CD14-positive monocyte (primary cell): Measurements from ENCODE around the gene WIPI1. TPM values are rescaled to one million over a fixed set of nuclear protein-coding genes. Genes with fewer than 3 reads are reported as not detected.

Experiments
- DNase-seq, 3 donors: peaks; one replicate each; pipeline ENCODE4 v3.0.0-alpha.2; 2011 to 2022
- H2AFZ ChIP-seq: 2 replicates; pipeline ENCODE4 v1.6.0; 2012; ENCODE audit warnings: mild to moderate bottlenecking, low read depth, low read length, inconsistent platforms; ENCODE audit not compliant: insufficient read depth, poor library complexity, severe bottlenecking
- H3K27ac ChIP-seq, 2 donors: 1 replicate in 1 of 2; 2 replicates in 1 of 2; pipeline ENCODE4 v1.5.1; 2012 to 2013; ENCODE audit warnings: low read length in 2 of 2, control low read depth in 1 of 2, inconsistent platforms in 1 of 2, low read depth in 1 of 2, mild to moderate bottlenecking in 1 of 2
- H3K27me3 ChIP-seq, 2 donors: one replicate each; pipeline versions ENCODE4 v1.6.0 to v1.6.1; 2011 to 2013; ENCODE audit warnings: low read length in 2 of 2; ENCODE audit not compliant: control insufficient read depth in 2 of 2, insufficient read depth in 2 of 2
- H3K36me3 ChIP-seq, 2 donors: replicated peaks in 1 of 2; 1 replicate in 1 of 2; 2 replicates in 1 of 2; pipeline versions ENCODE4 v1.5.1 to v1.6.1; 2012 to 2013; ENCODE audit warnings: low read length in 2 of 2, control low read depth in 1 of 2, inconsistent platforms in 1 of 2, mild to moderate bottlenecking in 1 of 2; ENCODE audit not compliant: insufficient read depth in 2 of 2, control insufficient read depth in 1 of 2
- H3K4me1 ChIP-seq, 2 donors: 1 replicate in 1 of 2; 2 replicates in 1 of 2; pipeline versions ENCODE4 v1.5.1 to v1.6.1; 2012 to 2013; ENCODE audit warnings: low read length in 2 of 2, control low read depth in 1 of 2, inconsistent platforms in 1 of 2, mild to moderate bottlenecking in 1 of 2, moderate library complexity in 1 of 2; ENCODE audit not compliant: insufficient read depth in 2 of 2, control insufficient read depth in 1 of 2
- H3K4me2 ChIP-seq: replicated peaks from 2 replicates; pipeline ENCODE3; 2012; ENCODE audit warnings: low read length, moderate library complexity, mild to moderate bottlenecking; ENCODE audit not compliant: poor library complexity, severe bottlenecking; ENCODE audit errors: extremely low read depth
- H3K4me3 ChIP-seq, 3 experiments: fragments of 200-600 bp in 1 of 3; sonication (generic) in 1 of 3; replicated peaks in 1 of 3; 1 replicate in 2 of 3; 2 replicates in 1 of 3; pipeline ENCODE4 v1.5.1; 2011 to 2013; ENCODE audit warnings: low read length in 3 of 3, mild to moderate bottlenecking in 3 of 3, control low read depth in 2 of 3, low read depth in 2 of 3, inconsistent platforms in 1 of 3, moderate library complexity in 1 of 3
- H3K79me2 ChIP-seq: 2 replicates; pipeline ENCODE4 v1.6.0; 2012; ENCODE audit warnings: mild to moderate bottlenecking, control low read depth, inconsistent platforms, low read length, moderate library complexity; ENCODE audit not compliant: insufficient read depth
- H3K9ac ChIP-seq: 2 replicates; pipeline ENCODE4 v1.6.0; 2017; ENCODE audit warnings: low read length, mild to moderate bottlenecking; ENCODE audit not compliant: insufficient read depth, poor library complexity, severe bottlenecking
- H3K9me3 ChIP-seq, 2 donors: replicated peaks in 1 of 2; 1 replicate in 1 of 2; 2 replicates in 1 of 2; pipeline versions ENCODE4 v1.5.1 to v1.6.1; 2012 to 2013; ENCODE audit warnings: low read length in 2 of 2, control low read depth in 1 of 2; ENCODE audit not compliant: control insufficient read depth in 1 of 2, insufficient read depth in 1 of 2
- H4K20me1 ChIP-seq: 2 replicates; pipeline ENCODE4 v1.6.0; 2012; ENCODE audit warnings: mild to moderate bottlenecking, low read length, control low read depth, moderate library complexity; ENCODE audit not compliant: insufficient read depth
- H3K27ac Mint-ChIP-seq, 7 donors: one replicate each; pipeline ENCODE4 v1.8.0; 2020; ENCODE audit warnings: mild to moderate bottlenecking in 7 of 7, mixed read lengths in 7 of 7, moderate library complexity in 6 of 7, inconsistent platforms in 2 of 7
- H3K27me3 Mint-ChIP-seq, 3 donors: one replicate each; pipeline ENCODE4 v1.8.0; 2021 to 2022; ENCODE audit warnings: low read depth in 3 of 3, mild to moderate bottlenecking in 3 of 3, mixed read lengths in 3 of 3, moderate library complexity in 3 of 3, inconsistent platforms in 1 of 3
- H3K36me3 Mint-ChIP-seq, 2 donors: one replicate each; pipeline ENCODE4 v1.8.0; 2020; ENCODE audit warnings: mixed read lengths in 2 of 2, inconsistent platforms in 1 of 2, mild to moderate bottlenecking in 1 of 2
- H3K4me1 Mint-ChIP-seq: one replicate; pipeline ENCODE4 v1.8.0; 2020; ENCODE audit warnings: mild to moderate bottlenecking, mixed read lengths
- H3K4me3 Mint-ChIP-seq, 2 donors: one replicate each; pipeline ENCODE4 v1.8.0; 2020; ENCODE audit warnings: mild to moderate bottlenecking in 2 of 2, mixed read lengths in 2 of 2, moderate library complexity in 1 of 2
- H3K9me3 Mint-ChIP-seq, 7 donors: one replicate each; pipeline ENCODE4 v1.8.0; 2020 to 2022; ENCODE audit warnings: mixed read lengths in 7 of 7, mild to moderate bottlenecking in 6 of 7, moderate library complexity in 6 of 7, inconsistent platforms in 2 of 7
- WGBS: methylation state at CpG from one replicate; pipeline ENCODE4 v1.1.5; 2013; ENCODE audit warnings: missing lambda C conversion rate; ENCODE audit not compliant: insufficient coverage; 5-methylcytosine and 5-hydroxymethylcytosine counted together
- intact Hi-C, 2 donors: fragments of 100-400 bp; cut with micrococcal nuclease; formaldehyde crosslinking; loops; one replicate each; pipeline versions ENCODE4 v1.15.0 to v1.15.1; 2023
- polyA plus RNA-seq, 3 donors: library from polyadenylated mRNA; depleted of rRNA in 1 of 3; unstranded in 2 of 3; stranded (reverse) in 1 of 3; fragments of 300-500 nt in 2 of 3; fragments of >200 nt in 1 of 3; fragmentation: Illumina TruSeq in 2 of 3; gene quantifications; 1 replicate in 2 of 3; 2 replicates in 1 of 3; pipeline ENCODE4 v1.2.3, GENCODE V29; 2012 to 2021
- TF ChIP-seq, protein P1 (sequence below): fragments of 200-600 bp; IDR thresholded peaks from one replicate; pipeline ENCODE4 v1.8.0; 2022; ENCODE audit warnings: antibody characterized with exemption, mild to moderate bottlenecking

Gene WIPI1
- polyA plus RNA-seq, 3 donors = 19.9 to 31.9 (median 22.1) TPM

GRCh38 chr17:68453991-68454665 is 3.2 kb downstream of the WIPI1 start:
- H3K27ac Mint-ChIP-seq = no peak overlapping the region
- peaks cover 0 to 11% (median 5%) of the 10 kb centered on the region in 7 donors for H3K9me3 Mint-ChIP-seq
- Histone ChIP-seq H3K9me3 (no peaks in the 10 kb centered on the region), H3K27ac (no peak overlapping the region), H3K4me3 (no peak overlapping the region), H3K36me3 (peaks cover 25 to 37% of the 10 kb centered on the region in 2 donors), H3K79me2 (peaks cover 10% of the 10 kb centered on the region), H3K27me3 (peaks cover 0 to 1% of the 10 kb centered on the region in 2 donors), H3K4me2 (no peak overlapping the region), H3K9ac (no peak overlapping the region), H4K20me1 (peaks cover 5% of the 10 kb centered on the region), H3K4me1 (peaks cover 30 to 31% of the 10 kb centered on the region in 2 donors), H2AFZ (no peak overlapping the region)
- H3K36me3 Mint-ChIP-seq = peaks cover 36 to 50% of the 10 kb centered on the region in 2 donors
- peaks cover 0 to 6% (median 6%) of the 10 kb centered on the region in 3 donors for H3K27me3 Mint-ChIP-seq
- H3K4me3 Mint-ChIP-seq = peak overlapping the region in 1 of 2 donors; percentile 4
- TF ChIP-seq, protein P1, sequence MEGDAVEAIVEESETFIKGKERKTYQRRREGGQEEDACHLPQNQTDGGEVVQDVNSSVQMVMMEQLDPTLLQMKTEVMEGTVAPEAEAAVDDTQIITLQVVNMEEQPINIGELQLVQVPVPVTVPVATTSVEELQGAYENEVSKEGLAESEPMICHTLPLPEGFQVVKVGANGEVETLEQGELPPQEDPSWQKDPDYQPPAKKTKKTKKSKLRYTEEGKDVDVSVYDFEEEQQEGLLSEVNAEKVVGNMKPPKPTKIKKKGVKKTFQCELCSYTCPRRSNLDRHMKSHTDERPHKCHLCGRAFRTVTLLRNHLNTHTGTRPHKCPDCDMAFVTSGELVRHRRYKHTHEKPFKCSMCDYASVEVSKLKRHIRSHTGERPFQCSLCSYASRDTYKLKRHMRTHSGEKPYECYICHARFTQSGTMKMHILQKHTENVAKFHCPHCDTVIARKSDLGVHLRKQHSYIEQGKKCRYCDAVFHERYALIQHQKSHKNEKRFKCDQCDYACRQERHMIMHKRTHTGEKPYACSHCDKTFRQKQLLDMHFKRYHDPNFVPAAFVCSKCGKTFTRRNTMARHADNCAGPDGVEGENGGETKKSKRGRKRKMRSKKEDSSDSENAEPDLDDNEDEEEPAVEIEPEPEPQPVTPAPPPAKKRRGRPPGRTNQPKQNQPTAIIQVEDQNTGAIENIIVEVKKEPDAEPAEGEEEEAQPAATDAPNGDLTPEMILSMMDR = no peak
- WGBS = 100% methylated on average over 1 of the region's 5 CpGs
- no peak for DNase-seq
- H3K4me1 Mint-ChIP-seq = peaks cover 32% of the 10 kb centered on the region
- intact Hi-C loops = loop anchor here in 1 of 2 donors (2.0 kb wide), 1 partner anchor 13 kb away; no protein-coding TSS in a partner anchor

GRCh38 chr17:68452724-68453290 is 4.5 kb downstream of the WIPI1 start:
- Histone ChIP-seq H3K27me3 (no peaks in the 10 kb centered on the region), H3K9ac (no peak overlapping the region), H3K4me1 (peaks cover 24 to 25% of the 10 kb centered on the region in 2 donors), H3K79me2 (peaks cover 10% of the 10 kb centered on the region), H2AFZ (no peak overlapping the region), H3K4me3 (no peak overlapping the region), H3K9me3 (no peaks in the 10 kb centered on the region), H4K20me1 (peaks cover 5% of the 10 kb centered on the region), H3K4me2 (no peak overlapping the region), H3K36me3 (peaks cover 35 to 50% of the 10 kb centered on the region in 2 donors), H3K27ac (no peak overlapping the region)
- TF ChIP-seq, protein P1 = no peak
- no peak overlapping the region for H3K4me3 Mint-ChIP-seq
- H3K36me3 Mint-ChIP-seq = peaks cover 50 to 62% of the 10 kb centered on the region in 2 donors
- H3K27me3 Mint-ChIP-seq = peaks cover 0 to 3% (median 3%) of the 10 kb centered on the region in 3 donors
- H3K27ac Mint-ChIP-seq = peak overlapping the region in 1 of 7 donors; percentile 16
- no peak for DNase-seq
- H3K4me1 Mint-ChIP-seq = peaks cover 26% of the 10 kb centered on the region
- H3K9me3 Mint-ChIP-seq = peaks cover 0 to 11% (median 5%) of the 10 kb centered on the region in 7 donors
- WGBS = 56% methylated on average over 2 of the region's 6 CpGs
- intact Hi-C loops = no loop called here
